GM12864 (cell line): ENCODE results near the gene GPR35.

Experiments
- DNase-seq: peaks from one replicate; pipeline ENCODE4 v3.0.0-alpha.2; 2011; ENCODE audit warnings: low read depth
- H3K4me3 ChIP-seq: 2 replicates; pipeline ENCODE4 v1.5.1; 2011; ENCODE audit warnings: mild to moderate bottlenecking, low read depth, low read length, control low read depth
- TF ChIP-seq, protein P1 (sequence below): IDR thresholded peaks from 2 replicates; pipeline ENCODE4 v1.5.1; 2011; ENCODE audit warnings: low read depth, mild to moderate bottlenecking, moderate library complexity, low read length, control low read depth, inconsistent platforms; ENCODE audit errors: missing control alignments

GPR35 gene

DNA sequence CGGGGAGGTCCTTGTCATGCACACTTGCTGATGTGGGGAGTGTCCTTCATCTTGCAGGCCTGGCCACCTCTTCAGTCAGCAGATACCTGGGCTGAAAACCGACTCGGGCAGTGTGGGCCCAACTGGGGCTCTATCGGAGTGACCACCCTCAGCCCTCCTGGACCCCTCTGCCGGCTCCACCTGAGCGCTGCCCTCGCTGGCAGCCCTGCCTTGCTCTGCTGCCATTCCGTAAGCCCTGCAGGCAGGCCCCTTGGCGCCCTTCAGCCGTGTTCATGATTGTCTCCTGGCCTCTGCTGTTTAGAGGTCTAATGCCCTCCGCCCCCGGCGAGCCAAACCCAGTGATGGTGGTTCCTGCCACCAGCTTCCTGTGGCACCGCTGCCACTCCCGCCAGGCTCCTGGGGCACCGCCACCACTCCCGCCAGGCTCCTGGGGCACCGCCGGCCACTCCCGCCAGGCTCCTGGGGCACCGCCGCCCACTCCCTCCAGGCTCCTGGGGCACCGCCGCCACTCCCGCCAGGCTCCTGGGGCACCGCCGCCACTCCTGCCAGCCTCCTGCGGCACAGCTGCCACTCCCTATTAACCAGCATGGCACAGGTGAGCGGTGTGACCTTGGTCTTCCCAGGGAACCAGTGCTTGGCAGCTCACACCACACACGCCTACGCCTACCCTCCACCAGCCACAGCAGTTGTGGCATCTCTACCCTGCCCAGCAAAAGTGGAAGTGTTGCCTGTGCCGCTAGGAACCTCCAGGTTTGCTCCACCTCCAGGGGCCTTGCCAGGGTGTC, 22.8 kb upstream of the GPR35 start:
- no peak for DNase-seq
- no peak overlapping the region for H3K4me3 ChIP-seq
- TF ChIP-seq, protein P1, sequence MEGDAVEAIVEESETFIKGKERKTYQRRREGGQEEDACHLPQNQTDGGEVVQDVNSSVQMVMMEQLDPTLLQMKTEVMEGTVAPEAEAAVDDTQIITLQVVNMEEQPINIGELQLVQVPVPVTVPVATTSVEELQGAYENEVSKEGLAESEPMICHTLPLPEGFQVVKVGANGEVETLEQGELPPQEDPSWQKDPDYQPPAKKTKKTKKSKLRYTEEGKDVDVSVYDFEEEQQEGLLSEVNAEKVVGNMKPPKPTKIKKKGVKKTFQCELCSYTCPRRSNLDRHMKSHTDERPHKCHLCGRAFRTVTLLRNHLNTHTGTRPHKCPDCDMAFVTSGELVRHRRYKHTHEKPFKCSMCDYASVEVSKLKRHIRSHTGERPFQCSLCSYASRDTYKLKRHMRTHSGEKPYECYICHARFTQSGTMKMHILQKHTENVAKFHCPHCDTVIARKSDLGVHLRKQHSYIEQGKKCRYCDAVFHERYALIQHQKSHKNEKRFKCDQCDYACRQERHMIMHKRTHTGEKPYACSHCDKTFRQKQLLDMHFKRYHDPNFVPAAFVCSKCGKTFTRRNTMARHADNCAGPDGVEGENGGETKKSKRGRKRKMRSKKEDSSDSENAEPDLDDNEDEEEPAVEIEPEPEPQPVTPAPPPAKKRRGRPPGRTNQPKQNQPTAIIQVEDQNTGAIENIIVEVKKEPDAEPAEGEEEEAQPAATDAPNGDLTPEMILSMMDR, result no peak

DNA sequence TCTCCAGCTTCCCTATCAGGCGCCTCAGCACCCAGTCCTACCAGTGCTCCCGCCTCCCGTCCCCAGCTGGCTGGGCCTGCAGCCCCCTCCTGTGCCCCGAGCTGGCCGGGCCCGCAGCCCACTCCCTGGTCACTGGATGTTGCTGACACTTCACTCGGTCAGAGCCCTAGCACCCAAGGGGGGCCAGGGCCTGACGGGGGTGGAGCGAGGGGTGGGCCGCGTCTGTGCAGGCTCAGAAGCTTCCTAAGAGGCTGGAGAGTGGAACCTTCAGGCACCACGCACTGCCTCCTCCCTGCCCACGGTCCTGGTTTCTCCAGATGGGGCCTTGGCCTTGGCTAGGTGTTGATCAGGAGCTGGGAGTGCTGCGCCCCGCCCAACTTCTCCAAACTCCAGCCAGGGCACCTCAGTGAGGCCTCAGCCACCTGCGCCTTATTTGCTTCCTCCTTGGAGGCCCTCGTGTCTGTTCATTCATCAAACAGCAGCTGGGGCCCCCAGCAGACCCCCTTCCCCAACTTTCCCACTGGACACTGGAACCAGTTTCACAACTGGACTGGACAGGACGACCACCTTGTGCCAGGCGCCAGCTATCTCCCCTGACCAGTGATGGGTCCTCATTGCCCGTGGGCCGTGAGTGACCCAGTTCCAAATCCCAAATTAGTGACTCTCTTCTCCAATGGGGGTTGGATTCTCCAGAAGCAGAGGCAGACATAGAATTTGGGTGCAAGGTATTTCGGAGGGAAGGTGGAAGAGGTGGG, 22.0 kb upstream of the GPR35 start:
- H3K4me3 ChIP-seq, result no peak overlapping the region
- TF ChIP-seq, protein P1, result no peak
- no peak for DNase-seq

DNA sequence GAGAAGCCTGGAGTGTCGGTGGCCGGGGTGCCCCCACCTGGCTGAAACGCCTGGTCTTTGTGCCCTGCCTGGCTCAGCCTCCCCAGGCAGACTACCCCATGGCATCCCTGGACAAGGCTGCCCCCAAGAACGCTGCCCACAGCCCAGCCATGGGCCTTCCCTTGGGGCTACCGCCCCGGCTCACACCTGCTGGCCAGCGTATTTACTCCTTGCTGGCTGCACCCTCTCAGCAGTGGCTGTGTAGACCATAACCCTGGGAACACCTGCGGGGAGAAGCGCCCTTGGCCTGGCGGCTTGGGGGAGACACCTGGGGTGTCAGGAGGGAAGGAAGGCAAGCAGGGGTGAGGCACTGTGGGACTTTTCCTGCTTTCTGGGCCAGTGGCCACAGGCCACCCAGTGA, 21.4 kb upstream of the GPR35 start:
- H3K4me3 ChIP-seq, result no peak overlapping the region
- TF ChIP-seq, protein P1, result no peak
- no peak for DNase-seq

DNA sequence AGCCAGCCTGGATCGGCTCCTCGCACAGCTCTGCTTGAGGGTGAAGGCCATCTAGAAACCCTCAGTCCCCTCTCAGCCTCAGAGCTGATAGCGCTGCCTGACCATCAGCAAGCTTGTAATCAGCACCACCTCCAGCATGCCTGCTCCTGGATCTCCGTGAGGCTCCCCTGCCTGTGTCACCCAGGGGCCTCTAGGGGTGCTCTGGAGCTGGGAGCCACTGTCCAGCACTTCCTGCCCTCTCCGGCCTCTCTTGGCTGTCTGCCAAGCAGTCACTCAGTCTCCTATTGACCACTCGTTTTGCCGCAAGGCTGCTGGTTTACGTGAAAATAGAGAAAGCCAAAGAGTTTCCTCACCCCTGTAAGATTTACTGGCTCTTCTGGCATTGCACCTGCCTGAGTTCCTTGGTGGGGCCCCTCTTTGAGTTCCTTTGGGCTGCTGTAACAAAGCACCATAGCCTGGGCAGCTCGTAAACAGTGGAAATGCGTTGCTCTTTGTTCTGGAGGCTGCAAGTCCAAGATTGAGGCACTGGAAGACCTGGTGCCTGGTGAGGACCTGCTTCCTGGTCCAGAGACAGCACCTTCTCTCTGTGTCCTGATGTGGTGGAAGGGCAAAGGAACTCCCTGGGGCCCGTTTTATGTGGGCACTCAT, 20.9 kb upstream of the GPR35 start:
- TF ChIP-seq, protein P1, result peak; percentile 59
- H3K4me3 ChIP-seq, result no peak overlapping the region
- DNase-seq, result no peak

DNA sequence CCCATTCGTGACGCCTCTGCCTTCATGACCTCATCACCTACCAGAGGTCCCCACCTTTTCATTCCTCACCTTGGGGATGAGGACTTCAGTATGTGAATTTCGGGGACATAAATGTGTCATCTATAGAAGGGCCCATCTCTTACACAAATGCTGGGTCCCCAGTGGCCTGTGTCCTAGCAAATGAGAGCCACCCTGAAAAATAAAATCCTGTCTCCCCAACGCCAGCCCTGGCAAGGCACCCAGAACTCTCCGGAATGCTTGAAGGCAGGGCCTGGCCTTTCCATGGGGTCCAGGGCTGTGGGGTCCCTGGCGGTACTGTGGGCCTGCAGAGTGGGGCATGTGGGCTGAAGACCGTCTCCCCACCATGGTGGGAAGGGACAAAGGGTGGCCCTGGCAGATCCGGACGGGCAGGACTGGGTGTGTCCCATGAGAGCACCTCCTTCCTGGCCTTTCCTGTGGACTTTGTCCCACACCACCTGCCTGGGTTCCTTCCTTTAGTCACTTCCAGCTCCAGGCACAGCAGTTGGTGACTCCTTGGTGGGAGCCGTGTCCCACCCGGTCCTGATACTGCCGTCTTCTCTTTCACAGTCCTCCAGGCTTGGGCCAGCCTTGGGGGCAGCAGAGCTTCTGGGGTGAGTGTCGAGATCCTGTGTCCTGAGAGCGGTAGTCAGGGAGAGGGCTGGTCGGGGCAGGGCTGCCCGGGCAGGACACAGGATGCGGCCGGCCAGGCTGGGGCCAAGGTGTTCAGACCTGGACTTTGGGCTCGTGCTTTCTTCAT, 20.2 kb upstream of the GPR35 start:
- TF ChIP-seq, protein P1, result no peak
- DNase-seq, result no peak
- no peak overlapping the region for H3K4me3 ChIP-seq

DNA sequence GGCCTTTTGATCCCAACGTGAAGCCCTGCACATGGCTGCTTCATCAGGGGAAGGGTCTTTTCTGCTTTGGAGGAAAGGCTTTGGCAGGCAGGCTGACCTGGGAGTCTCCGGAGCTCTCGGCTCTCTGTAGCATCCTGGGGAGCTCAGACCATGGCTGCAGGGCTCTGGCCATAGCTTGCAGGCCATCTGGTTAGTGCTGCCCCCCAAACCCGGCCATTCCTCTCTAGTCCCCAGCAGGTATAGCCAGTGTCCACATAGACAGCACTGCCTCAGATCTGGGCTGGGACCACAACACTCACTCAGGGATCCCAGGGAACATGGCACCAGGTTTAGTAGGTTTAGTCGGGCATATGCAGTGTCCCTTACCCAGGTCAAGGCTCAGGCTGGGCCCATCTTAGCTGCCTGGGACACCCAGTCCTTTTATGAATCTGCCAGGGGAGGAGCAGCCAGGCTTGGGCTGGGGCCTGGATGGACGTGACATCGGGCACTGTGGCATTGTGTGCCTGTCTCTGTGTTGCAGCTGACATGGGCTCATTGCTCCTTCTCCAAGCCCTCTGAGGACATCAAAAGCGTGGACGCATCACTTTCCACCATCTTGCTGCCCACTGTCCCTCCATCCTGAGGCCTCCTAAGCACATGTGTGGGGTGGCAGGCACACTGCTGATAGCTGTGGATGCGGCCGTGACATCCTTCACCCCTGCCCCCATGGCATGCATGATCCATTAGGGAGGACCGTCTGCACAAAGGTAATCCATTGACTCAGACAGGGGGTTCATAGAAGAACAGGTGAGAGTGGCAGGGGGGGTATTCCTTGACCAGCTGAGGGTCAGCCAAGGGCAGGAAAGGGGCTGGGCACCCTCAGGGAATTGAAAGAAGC, 19.2 kb upstream of the GPR35 start:
- H3K4me3 ChIP-seq, result no peak overlapping the region
- no peak for DNase-seq
- TF ChIP-seq, protein P1, result no peak
